HG03354 (cell line): ENCODE data around the gene STOX1.
"Not testable (repeated sequence)": the region's sequence is repeated elsewhere in the genome, so short reads cannot be mapped to it uniquely, and the experiment has no call there.

Experiments
- ATAC-seq: cut with Tn5 transposase; IDR thresholded peaks from one replicate; pipeline ENCODE4 v1.9.1; 2021; ENCODE audit warnings: mild to moderate bottlenecking; ENCODE audit not compliant: unreplicated experiment, poor library complexity, severe bottlenecking

The STOX1 gene

GRCh38 chr10:68876246-68877138, 49.2 kb downstream of the STOX1 start:
- ATAC-seq: no peak

GRCh38 chr10:68877482-68878110, 50.3 kb downstream of the STOX1 start:
- no peak for ATAC-seq

GRCh38 chr10:68878496-68878895, 51.2 kb downstream of the STOX1 start:
- ATAC-seq: no peak

GRCh38 chr10:68879628-68880027, 52.3 kb downstream of the STOX1 start:
- ATAC-seq: no peak

GRCh38 chr10:68880181-68880580, 52.9 kb downstream of the STOX1 start:
- ATAC-seq: no peak

GRCh38 chr10:68895041-68895440, 67.7 kb downstream of the STOX1 start:
- no peak for ATAC-seq

GRCh38 chr10:68897336-68897741, 70.0 kb downstream of the STOX1 start:
- no peak for ATAC-seq

- ATAC-seq: no peak
Measured at GRCh38 chr10:68899186-68899745, 71.9 kb downstream of the STOX1 start.

- ATAC-seq: peak; percentile 52
Measured at GRCh38 chr10:68900427-68901104, 73.2 kb downstream of the STOX1 start.

GRCh38 chr10:68901105-68901927, 74.0 kb downstream of the STOX1 start, which contains the start of gene DDX50:
Gene DDX50, plus strand, starts transcription at chr10:68901315. Its CDS starts 70 bp downstream, at chr10:68901385.
- ATAC-seq: peak; percentile 97

- ATAC-seq: no peak
Measured at GRCh38 chr10:68902382-68902781, 75.1 kb downstream of the STOX1 start.

- ATAC-seq: no peak
Measured at GRCh38 chr10:68924593-68924992, 97.3 kb downstream of the STOX1 start.

GRCh38 chr10:68925489-68925888, 98.2 kb downstream of the STOX1 start:
- no peak for ATAC-seq

- ATAC-seq: not testable (repeated sequence)
Measured at GRCh38 chr10:68929157-68929556, 101.8 kb downstream of the STOX1 start.

GRCh38 chr10:68929888-68930287, 102.6 kb downstream of the STOX1 start:
- not testable (repeated sequence) for ATAC-seq

GRCh38 chr10:68932860-68933259, 105.5 kb downstream of the STOX1 start:
- ATAC-seq: not testable (repeated sequence)

- ATAC-seq: no peak
Measured at GRCh38 chr10:68934994-68935393, 107.7 kb downstream of the STOX1 start.

- ATAC-seq: no peak
Measured at GRCh38 chr10:68938117-68938516, 110.8 kb downstream of the STOX1 start.

GRCh38 chr10:68938884-68939283, 111.6 kb downstream of the STOX1 start:
- no peak for ATAC-seq
